Gastroesophageal sphincter (tissue), 4 donors: ENCODE data around the gene ABHD17A. TPM values are rescaled to one million over a fixed set of nuclear protein-coding genes. Genes with fewer than 3 reads are reported as not detected.

Experiments used
- ATAC-seq: fragments of 150-250 bp; one replicate; pipeline ENCODE4 v1.9.1; 2016; ENCODE audit warnings: mild to moderate bottlenecking, moderate library complexity
- H3K27ac ChIP-seq, 4 donors: fragments of 200-600 bp; sonication (generic) in 3 of 4; 1 replicate in 3 of 4; 2 replicates in 1 of 4; pipeline ENCODE4 v1.5.1; 2016 to 2019
- H3K27me3 ChIP-seq: fragments of 200-600 bp; sonication (generic); one replicate; pipeline ENCODE4 v1.5.1; 2019
- H3K36me3 ChIP-seq, 2 donors: fragments of 200-600 bp; sonication (generic); one replicate each; pipeline ENCODE4 v1.5.1; 2019; ENCODE audit warnings: control low read depth in 1 of 2
- H3K4me1 ChIP-seq, 3 donors: fragments of 200-600 bp; sonication (generic); 1 replicate in 2 of 3; 2 replicates in 1 of 3; pipeline ENCODE4 v1.5.1; 2016 to 2019; ENCODE audit warnings: control low read depth in 2 of 3
- H3K4me3 ChIP-seq, 2 donors: fragments of 200-600 bp; sonication (generic); one replicate each; pipeline ENCODE4 v1.5.1; 2019; ENCODE audit warnings: mild to moderate bottlenecking in 1 of 2, moderate library complexity in 1 of 2
- H3K9me3 ChIP-seq, 3 donors: fragments of 200-600 bp; sonication (generic); one replicate each; pipeline ENCODE4 v1.5.1; 2017 to 2019; ENCODE audit warnings: control low read depth in 2 of 3
- EP300 ChIP-seq: sonication (generic); formaldehyde crosslinking; IDR thresholded peaks from one replicate; pipeline ENCODE4 v1.6.1; 2017; ENCODE audit warnings: antibody characterized with exemption, mild to moderate bottlenecking
- POLR2A ChIP-seq, 2 donors: fragments of 450-650 bp; IDR thresholded peaks; one replicate each; pipeline ENCODE4 v1.6.1; 2017; ENCODE audit warnings: antibody characterized with exemption in 2 of 2, mild to moderate bottlenecking in 2 of 2, moderate library complexity in 1 of 2
- POLR2AphosphoS5 ChIP-seq: sonication (generic); formaldehyde crosslinking; IDR thresholded peaks from one replicate; pipeline ENCODE4 v1.6.1; 2017; ENCODE audit warnings: antibody characterized with exemption
- WGBS, 2 donors: methylation state at CpG; one replicate each; pipeline ENCODE4 v1.1.5; 2018; ENCODE audit warnings: low coverage in 1 of 2; 5-methylcytosine and 5-hydroxymethylcytosine counted together
- total RNA-seq, 4 donors: library from RNA; depleted of rRNA; stranded (reverse); fragments of >200 nt; gene quantifications; one replicate each; pipeline ENCODE4 v1.1.0, GENCODE V29; 2016
- TF ChIP-seq, protein P1 (sequence below), 4 experiments: fragments of 200-600 bp in 2 of 4; fragments of 450-650 bp in 2 of 4; sonication (generic) in 1 of 4; IDR thresholded peaks; one replicate each; pipeline ENCODE4 v1.5.1; 2017 to 2019; ENCODE audit warnings: antibody characterized with exemption in 4 of 4, mild to moderate bottlenecking in 2 of 4, moderate library complexity in 2 of 4

The ABHD17A gene
- total RNA-seq, 4 donors from 2014 or later, result 80.0 to 117 (median 91.0) TPM

DNA sequence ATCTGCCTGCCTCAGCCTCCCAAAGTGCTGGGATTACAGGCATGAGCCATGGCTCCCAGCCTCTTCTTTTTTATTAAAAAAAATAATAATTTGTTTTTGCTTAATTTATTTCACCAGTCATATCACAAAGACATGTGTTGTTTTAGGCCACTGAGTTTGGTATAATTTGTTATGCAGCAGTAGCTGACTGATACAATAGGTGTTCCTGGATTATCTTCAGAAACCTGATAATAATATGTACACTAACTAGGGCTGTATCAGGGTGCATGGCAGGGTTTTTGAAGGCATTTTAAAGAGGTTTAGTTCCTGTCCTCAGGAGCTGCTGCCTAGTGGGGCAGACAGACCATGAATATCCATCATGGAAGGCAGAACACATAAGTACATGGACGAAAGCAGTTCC is 46.1 kb upstream of the ABHD17A start:
- TF ChIP-seq POLR2A (IDR thresholded peaks at IDR 0.05) (no peak), POLR2AphosphoS5 (no peak), EP300 (no peak)
- TF ChIP-seq, protein P1, sequence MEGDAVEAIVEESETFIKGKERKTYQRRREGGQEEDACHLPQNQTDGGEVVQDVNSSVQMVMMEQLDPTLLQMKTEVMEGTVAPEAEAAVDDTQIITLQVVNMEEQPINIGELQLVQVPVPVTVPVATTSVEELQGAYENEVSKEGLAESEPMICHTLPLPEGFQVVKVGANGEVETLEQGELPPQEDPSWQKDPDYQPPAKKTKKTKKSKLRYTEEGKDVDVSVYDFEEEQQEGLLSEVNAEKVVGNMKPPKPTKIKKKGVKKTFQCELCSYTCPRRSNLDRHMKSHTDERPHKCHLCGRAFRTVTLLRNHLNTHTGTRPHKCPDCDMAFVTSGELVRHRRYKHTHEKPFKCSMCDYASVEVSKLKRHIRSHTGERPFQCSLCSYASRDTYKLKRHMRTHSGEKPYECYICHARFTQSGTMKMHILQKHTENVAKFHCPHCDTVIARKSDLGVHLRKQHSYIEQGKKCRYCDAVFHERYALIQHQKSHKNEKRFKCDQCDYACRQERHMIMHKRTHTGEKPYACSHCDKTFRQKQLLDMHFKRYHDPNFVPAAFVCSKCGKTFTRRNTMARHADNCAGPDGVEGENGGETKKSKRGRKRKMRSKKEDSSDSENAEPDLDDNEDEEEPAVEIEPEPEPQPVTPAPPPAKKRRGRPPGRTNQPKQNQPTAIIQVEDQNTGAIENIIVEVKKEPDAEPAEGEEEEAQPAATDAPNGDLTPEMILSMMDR (IDR thresholded peaks at IDR 0.05), result no peak
- Histone ChIP-seq H3K4me3 (no peak overlapping the region), H3K36me3 (no peaks in the 10 kb centered on the region), H3K27ac (no peak overlapping the region), H3K27me3 (no peaks in the 10 kb centered on the region), H3K4me1 (peaks cover 0 to 17% (median 9%) of the 10 kb centered on the region in 3 donors), H3K9me3 (no peaks in the 10 kb centered on the region)
- WGBS, 2 donors, result 71 to 100% methylated on average over 1 of the region's 1 CpG
- ATAC-seq, result no peak

- peaks cover 0 to 17% (median 9%) of the 10 kb centered on the region in 3 donors for H3K4me1 ChIP-seq
- peak; percentile 87 for ATAC-seq
- H3K9me3 ChIP-seq, result no peaks in the 10 kb centered on the region
- no peak for TF ChIP-seq POLR2A (IDR thresholded peaks at IDR 0.05)
- TF ChIP-seq EP300, result no peak
- TF ChIP-seq POLR2AphosphoS5, result no peak
- TF ChIP-seq, protein P1 (IDR thresholded peaks at IDR 0.05), result peak in 3 of 4 experiments; percentile 92 to 95 (median 92)
- peak overlapping the region in 1 of 2 donors; percentile 41 for H3K4me3 ChIP-seq
- peaks cover 0 to 18% of the 10 kb centered on the region in 2 donors for H3K36me3 ChIP-seq
- H3K27ac ChIP-seq, result no peak overlapping the region
- WGBS, 2 donors, result 24 to 30% methylated on average over 17 to 22 of the region's 42 CpGs
- no peaks in the 10 kb centered on the region for H3K27me3 ChIP-seq
These were observed 43.9 kb upstream of the ABHD17A start for GRCh38 chr19:1929021-1929742.

DNA sequence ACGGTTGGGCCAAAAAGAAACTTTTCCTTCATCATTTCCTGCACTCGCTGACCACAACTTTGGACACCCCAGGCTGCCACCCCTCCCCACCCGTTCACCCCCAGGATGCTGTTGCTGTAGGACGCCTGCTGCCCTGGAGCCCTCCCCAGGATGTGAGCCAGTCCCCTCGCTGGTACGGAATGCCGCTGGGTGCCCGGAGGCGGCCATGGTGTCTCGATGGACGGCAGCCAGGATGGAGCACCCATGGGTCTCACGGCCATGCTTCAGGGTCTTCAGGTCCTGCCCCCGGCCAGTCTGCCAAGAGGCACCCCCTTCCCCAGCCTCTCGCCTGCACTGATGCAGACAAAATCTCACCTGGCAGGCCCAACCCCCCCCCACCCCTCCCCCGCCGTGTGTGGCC is 40.2 kb upstream of the ABHD17A start:
- Histone ChIP-seq H3K4me1 (peaks cover 0 to 17% (median 9%) of the 10 kb centered on the region in 3 donors), H3K9me3 (no peaks in the 10 kb centered on the region), H3K4me3 (no peak overlapping the region), H3K27me3 (no peaks in the 10 kb centered on the region), H3K27ac (no peak overlapping the region), H3K36me3 (peaks cover 0 to 51% of the 10 kb centered on the region in 2 donors)
- TF ChIP-seq EP300 (no peak), POLR2A (IDR thresholded peaks at IDR 0.05) (no peak), POLR2AphosphoS5 (no peak)
- TF ChIP-seq, protein P1 (IDR thresholded peaks at IDR 0.05), result no peak
- no peak for ATAC-seq
- WGBS, 2 donors, result 86% methylated on average over 4 of the region's 16 CpGs; no CpG with 5 or more reads in 1 of the 2 donors

DNA sequence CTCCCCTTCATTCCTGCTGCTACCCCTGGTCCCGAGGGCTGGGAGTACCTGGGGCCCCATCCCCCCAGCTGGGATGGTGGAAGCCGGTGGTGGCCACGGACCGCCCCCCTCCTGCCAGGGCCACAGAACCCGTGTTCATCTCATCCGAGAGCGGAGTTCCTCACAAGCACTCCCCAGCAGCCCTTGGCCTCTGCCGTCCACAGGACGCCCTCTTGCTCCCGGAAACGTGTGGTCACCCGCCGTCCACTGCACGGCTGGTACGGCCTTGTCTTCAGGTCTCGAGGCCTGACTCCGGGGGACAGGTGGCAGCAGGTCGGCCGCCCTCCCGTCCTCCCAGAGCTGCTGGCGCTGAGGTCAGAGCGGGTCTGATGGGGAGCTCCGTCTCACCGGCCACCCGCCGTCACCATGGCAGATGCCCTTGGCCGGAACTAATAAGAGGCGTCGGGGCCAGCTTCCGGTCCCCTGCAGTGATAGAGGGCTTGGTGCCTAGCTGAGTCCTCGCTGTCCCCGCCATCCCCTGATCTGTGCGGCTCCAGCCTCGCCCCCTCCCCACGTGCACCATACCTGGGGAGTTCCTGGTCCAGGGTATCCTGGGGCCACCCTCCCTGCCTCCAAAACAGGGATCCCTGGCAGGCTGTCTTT is 39.1 kb upstream of the ABHD17A start:
- peaks cover 0 to 62% of the 10 kb centered on the region in 2 donors for H3K36me3 ChIP-seq
- H3K27ac ChIP-seq, result no peak overlapping the region
- H3K9me3 ChIP-seq, result no peaks in the 10 kb centered on the region
- H3K4me3 ChIP-seq, result no peak overlapping the region
- no peak for TF ChIP-seq POLR2AphosphoS5
- no peak for TF ChIP-seq POLR2A (IDR thresholded peaks at IDR 0.05)
- TF ChIP-seq, protein P1 (IDR thresholded peaks at IDR 0.05), result no peak
- no peak for TF ChIP-seq EP300
- WGBS, 2 donors, result 60% methylated on average over 1 of the region's 35 CpGs; no CpG with 5 or more reads in 1 of the 2 donors
- H3K4me1 ChIP-seq, result peaks cover 0 to 7% (median 3%) of the 10 kb centered on the region in 3 donors
- H3K27me3 ChIP-seq, result no peaks in the 10 kb centered on the region
- no peak for ATAC-seq
